Endothelial cell of umbilical vein (primary cell): ENCODE results near the gene ZNF791. TPM values are rescaled to one million over a fixed set of nuclear protein-coding genes. Genes with fewer than 3 reads are reported as not detected.

Experiments
- BruUV-seq: library from RNA; stranded (reverse); fragments of 400-500 nt; replicated peaks from 2 replicates; lab custom pipeline; 2021; lab: Mats Ljungman, UMichigan
- CTCF ChIA-PET: fragments of 300-600, 350-600 bp; sonication (Branson Sonifier 250); formaldehyde crosslinking; loops from one replicate; lab custom pipeline; 2021; ENCODE audit warnings: antibody characterized with exemption, inconsistent platforms; lab: Charles Lee
- POLR2A ChIA-PET: fragments of 300-600, 350-600 bp; sonication (Branson Sonifier 250); formaldehyde crosslinking; loops from one replicate; lab custom pipeline; 2021; ENCODE audit warnings: antibody characterized with exemption, inconsistent platforms; lab: Charles Lee
- DNase-seq: peaks from one replicate; pipeline ENCODE4 v3.0.0-alpha.2; 2011; ENCODE audit warnings: low read depth, low spot score
- FAIRE-seq: peaks from 2 replicates; lab custom pipeline; 2011; peaks lifted over from hg19 to GRCh38; lab: Jason Lieb, UNC
- H2AFZ ChIP-seq: 2 replicates; pipeline ENCODE4 v1.6.0; 2012; ENCODE audit warnings: low read depth, low read length, control low read depth, inconsistent platforms
- H3K27ac ChIP-seq: 2 replicates; pipeline ENCODE4 v1.5.1; 2011; ENCODE audit warnings: low read depth, mild to moderate bottlenecking, control low read depth, low read length, moderate library complexity; ENCODE audit not compliant: insufficient read depth
- H3K27me3 ChIP-seq, 2 experiments: 2 replicates each; pipeline versions ENCODE4 v1.6.0 to v1.6.1; 2011; ENCODE audit warnings: low read length in 2 of 2, mixed read lengths in 1 of 2; ENCODE audit not compliant: control insufficient read depth in 2 of 2, insufficient read depth in 2 of 2
- H3K36me3 ChIP-seq, 2 experiments: 2 replicates in 1 of 2; 3 replicates in 1 of 2; pipeline ENCODE4 v1.5.1; 2011; ENCODE audit warnings: low read length in 2 of 2, mild to moderate bottlenecking in 1 of 2, moderate library complexity in 1 of 2; ENCODE audit not compliant: control insufficient read depth in 2 of 2, insufficient read depth in 2 of 2; ENCODE audit errors: extremely low read depth in 1 of 2
- H3K4me1 ChIP-seq: 3 replicates; pipeline ENCODE4 v1.5.1; 2011; ENCODE audit warnings: mild to moderate bottlenecking, low read length; ENCODE audit not compliant: control insufficient read depth, insufficient read depth; ENCODE audit errors: extremely low read depth
- H3K4me2 ChIP-seq: 2 replicates; pipeline ENCODE4 v1.6.1; 2011; ENCODE audit warnings: low read length, control low read depth, mixed read lengths; ENCODE audit not compliant: insufficient read depth
- H3K4me3 ChIP-seq, 3 experiments: fragments of 200-600 bp in 1 of 3; sonication (generic), shearing (Covaris generic) in 1 of 3; replicated peaks in 1 of 3; 2 replicates each; pipeline ENCODE4 v1.5.1; 2011 to 2016; ENCODE audit warnings: control low read depth in 3 of 3, low read length in 3 of 3, mild to moderate bottlenecking in 2 of 3, inconsistent platforms in 1 of 3, low read depth in 1 of 3, moderate library complexity in 1 of 3; ENCODE audit not compliant: insufficient read depth in 1 of 3
- H3K79me2 ChIP-seq: 2 replicates; pipeline ENCODE4 v1.6.0; 2012; ENCODE audit warnings: low read length, inconsistent platforms; ENCODE audit not compliant: control insufficient read depth, insufficient read depth
- H3K9ac ChIP-seq: replicated peaks from 2 replicates; pipeline ENCODE3; 2011; ENCODE audit warnings: low read length, control low read depth; ENCODE audit not compliant: insufficient read depth; ENCODE audit errors: extremely low read depth
- H3K9me1 ChIP-seq: replicated peaks from 3 replicates; pipeline ENCODE4 v1.6.0; 2011; ENCODE audit warnings: mild to moderate bottlenecking, low read length; ENCODE audit not compliant: control insufficient read depth, insufficient read depth; ENCODE audit errors: extremely low read depth
- H3K9me3 ChIP-seq: replicated peaks from 2 replicates; pipeline ENCODE4 v1.5.1; 2012; ENCODE audit warnings: low read length, inconsistent platforms; ENCODE audit not compliant: control insufficient read depth, insufficient read depth
- H4K20me1 ChIP-seq: replicated peaks from 2 replicates; pipeline ENCODE3; 2011; ENCODE audit warnings: mild to moderate bottlenecking, low read length; ENCODE audit not compliant: control insufficient read depth, insufficient read depth; ENCODE audit errors: extremely low read depth
- EZH2 ChIP-seq: IDR thresholded peaks from 2 replicates; pipeline ENCODE4 v1.6.1; 2012; ENCODE audit warnings: borderline replicate concordance, low read depth, mild to moderate bottlenecking, moderate library complexity, low read length, inconsistent platforms; ENCODE audit not compliant: severe bottlenecking
- JUN ChIP-seq: IDR thresholded peaks from 2 replicates; pipeline ENCODE4 v1.6.1; 2011; ENCODE audit warnings: borderline replicate concordance, low read depth; ENCODE audit not compliant: insufficient read length, insufficient read depth
- MYC ChIP-seq: IDR thresholded peaks from one replicate; pipeline ENCODE4 v1.6.1; 2011; ENCODE audit warnings: mild to moderate bottlenecking, low read depth, low read length
- POLR2A ChIP-seq: IDR thresholded peaks from 2 replicates; pipeline ENCODE4 v1.6.1; 2012; ENCODE audit warnings: low read depth, mild to moderate bottlenecking, control low read depth, low read length
- dilution Hi-C: fragments of 300-500 bp; cut with MboI; formaldehyde crosslinking; loops from one replicate; pipeline ENCODE4 v1.15.0; 2019; ENCODE audit warnings: low sequenced_read_pairs; ENCODE audit not compliant: extremely low pct_ligation_motif_present
- intact Hi-C: fragments of 100-400 bp; cut with micrococcal nuclease; formaldehyde crosslinking; loops from one replicate; pipeline ENCODE4 v1.10.0; 2022
- polyA plus RNA-seq, 4 experiments: library from polyadenylated mRNA; depleted of rRNA in 3 of 4; stranded (reverse) in 3 of 4; unstranded in 1 of 4; fragments of >200 nt; gene quantifications; 2 replicates each; pipeline versions ENCODE4 v1.2.1 to v1.2.3, GENCODE V29; 2011 to 2012; ENCODE audit warnings: missing spikeins in 1 of 4
- total RNA-seq: library from RNA; stranded (reverse); gene quantifications from 2 replicates; pipeline ENCODE4 v1.2.3, GENCODE V29; 2021
- TF ChIP-seq, protein P1 (sequence below): IDR thresholded peaks from 2 replicates; pipeline ENCODE4 v1.6.1; 2011; ENCODE audit not compliant: insufficient read depth, insufficient read length
- TF ChIP-seq, protein P2 (sequence below), 2 donors: IDR thresholded peaks; 1 replicate in 1 of 2; 2 replicates in 1 of 2; pipeline ENCODE4 v1.5.1; 2011; ENCODE audit warnings: low read length in 2 of 2, mild to moderate bottlenecking in 2 of 2, moderate library complexity in 2 of 2, control low read depth in 1 of 2, inconsistent platforms in 1 of 2, low read depth in 1 of 2; ENCODE audit not compliant: insufficient read depth in 1 of 2; ENCODE audit errors: extremely low read depth in 1 of 2

ZNF791 gene
- total and polyA plus RNA-seq, 2 donors (not counting 3 experiments of a cell fraction or from before 2014, with no cell fraction given) = 8.3 to 21.8 TPM

- Histone ChIP-seq H2AFZ (no peak overlapping the region), H3K27ac (no peak overlapping the region), H3K27me3 (no peaks in the 10 kb centered on the region), H3K9ac (no peak overlapping the region), H3K36me3 (peaks cover 5 to 42% of the 10 kb centered on the region in 2 experiments), H3K4me1 (no peaks in the 10 kb centered on the region), H3K9me1 (no peaks in the 10 kb centered on the region), H3K79me2 (peaks cover 9% of the 10 kb centered on the region), H4K20me1 (no peaks in the 10 kb centered on the region), H3K4me3 (no peak overlapping the region), H3K4me2 (no peak overlapping the region), H3K9me3 (no peaks in the 10 kb centered on the region)
- BruUV-seq = no TSS peak
- dilution Hi-C loops = no loop called here
- no peak for FAIRE-seq
- TF ChIP-seq, protein P1, sequence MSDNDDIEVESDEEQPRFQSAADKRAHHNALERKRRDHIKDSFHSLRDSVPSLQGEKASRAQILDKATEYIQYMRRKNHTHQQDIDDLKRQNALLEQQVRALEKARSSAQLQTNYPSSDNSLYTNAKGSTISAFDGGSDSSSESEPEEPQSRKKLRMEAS = no peak
- TF ChIP-seq, protein P2, sequence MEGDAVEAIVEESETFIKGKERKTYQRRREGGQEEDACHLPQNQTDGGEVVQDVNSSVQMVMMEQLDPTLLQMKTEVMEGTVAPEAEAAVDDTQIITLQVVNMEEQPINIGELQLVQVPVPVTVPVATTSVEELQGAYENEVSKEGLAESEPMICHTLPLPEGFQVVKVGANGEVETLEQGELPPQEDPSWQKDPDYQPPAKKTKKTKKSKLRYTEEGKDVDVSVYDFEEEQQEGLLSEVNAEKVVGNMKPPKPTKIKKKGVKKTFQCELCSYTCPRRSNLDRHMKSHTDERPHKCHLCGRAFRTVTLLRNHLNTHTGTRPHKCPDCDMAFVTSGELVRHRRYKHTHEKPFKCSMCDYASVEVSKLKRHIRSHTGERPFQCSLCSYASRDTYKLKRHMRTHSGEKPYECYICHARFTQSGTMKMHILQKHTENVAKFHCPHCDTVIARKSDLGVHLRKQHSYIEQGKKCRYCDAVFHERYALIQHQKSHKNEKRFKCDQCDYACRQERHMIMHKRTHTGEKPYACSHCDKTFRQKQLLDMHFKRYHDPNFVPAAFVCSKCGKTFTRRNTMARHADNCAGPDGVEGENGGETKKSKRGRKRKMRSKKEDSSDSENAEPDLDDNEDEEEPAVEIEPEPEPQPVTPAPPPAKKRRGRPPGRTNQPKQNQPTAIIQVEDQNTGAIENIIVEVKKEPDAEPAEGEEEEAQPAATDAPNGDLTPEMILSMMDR (IDR thresholded peaks at IDR 0.05; ENCODE audit: extremely low read depth in 1 of 2, insufficient read depth in 1 of 2, low read depth in 1 of 2, low read length in 2 of 2) = no peak
- TF ChIP-seq JUN (no peak), EZH2 (no peak), MYC (no peak), POLR2A (no peak)
- ChIA-PET POLR2A (no interaction called here), CTCF (interaction anchor here (1.0 to 4.7 kb wide), 7 partner anchors 10 to 878 kb away, joined by 3 to 38 read pairs (median 3); partner anchors contain the start of gene GET3)
- no peak for DNase-seq
- intact Hi-C loops = loop anchor here (1.0 kb wide), 1 partner anchor 171 kb away; no protein-coding TSS in a partner anchor
These were observed 65.2 kb downstream of the ZNF791 start for GRCh38 chr19:12675940-12676339.
